HG02870 (cell line): Measurements from ENCODE around the gene RAB26.
"Not testable (repeated sequence)": the region's sequence is repeated elsewhere in the genome, so short reads cannot be mapped to it uniquely, and the experiment has no call there.

ENCODE experiments used
- ATAC-seq: cut with Tn5 transposase; IDR thresholded peaks from one replicate; pipeline ENCODE4 v1.9.1; 2021; ENCODE audit warnings: mild to moderate bottlenecking, moderate library complexity; ENCODE audit not compliant: unreplicated experiment

Gene RAB26

DNA sequence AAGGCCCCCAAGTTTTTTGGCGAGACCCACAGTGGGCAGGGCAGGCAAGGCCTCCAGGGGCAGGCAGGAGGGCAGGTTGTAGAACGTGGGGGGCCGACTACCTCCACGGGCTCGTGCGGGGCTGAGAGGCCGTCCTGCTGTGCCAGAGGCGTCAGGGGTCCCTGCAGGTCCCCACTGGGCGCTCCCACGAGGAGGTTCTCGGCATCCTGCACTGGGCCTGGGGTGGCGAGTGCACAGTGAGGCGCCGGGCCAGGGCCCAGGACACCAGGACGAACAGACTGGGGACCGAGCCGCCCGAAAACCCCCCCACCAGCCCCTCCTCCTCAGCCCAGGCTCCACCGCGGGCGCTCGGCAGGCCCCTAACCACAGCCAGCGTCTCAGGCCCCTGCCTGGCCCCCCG lies 32.0 kb upstream of the RAB26 start:
- not testable (repeated sequence) for ATAC-seq

- not testable (repeated sequence) for ATAC-seq
These were observed 31.1 kb upstream of the RAB26 start for GRCh38 chr16:2117341-2117740.

DNA sequence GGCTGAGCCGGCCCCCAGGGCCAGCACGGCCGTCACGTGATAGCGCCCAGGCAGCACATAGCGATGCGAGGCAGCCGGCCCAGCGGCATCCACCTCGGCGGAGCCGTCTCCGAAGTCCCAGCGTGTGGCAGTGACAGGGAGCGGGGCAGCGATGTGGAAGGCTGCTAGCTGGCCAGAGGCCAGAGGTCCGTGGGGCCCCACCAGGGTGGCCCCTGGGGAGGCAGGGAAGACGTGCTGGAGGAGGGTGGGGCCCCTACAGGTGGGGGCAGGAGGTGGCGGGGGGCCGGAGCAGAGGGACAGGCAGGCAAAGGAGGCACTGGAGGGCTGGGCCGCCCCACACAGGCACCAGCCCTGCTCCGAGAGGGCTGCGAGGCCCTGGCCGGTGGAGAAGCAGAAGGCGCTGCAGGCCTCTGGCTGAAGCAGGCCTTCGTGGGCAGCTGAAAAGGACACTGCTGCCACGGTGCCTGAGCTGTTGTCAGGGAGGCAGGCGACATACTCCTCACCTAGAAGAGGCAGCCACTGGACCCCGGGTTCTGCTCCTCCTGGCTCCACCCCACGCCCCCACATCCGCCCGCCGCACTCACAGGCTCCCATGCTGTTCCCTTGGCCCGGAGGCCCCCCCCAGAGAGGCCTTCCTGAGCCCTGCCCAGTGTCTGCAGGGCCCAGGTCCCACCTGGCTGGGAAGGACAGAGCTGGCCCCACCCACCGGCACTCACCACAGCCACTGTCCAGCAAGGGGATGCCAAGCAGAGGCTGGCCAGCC lies 30.3 kb upstream of the RAB26 start:
- not testable (repeated sequence) for ATAC-seq

DNA sequence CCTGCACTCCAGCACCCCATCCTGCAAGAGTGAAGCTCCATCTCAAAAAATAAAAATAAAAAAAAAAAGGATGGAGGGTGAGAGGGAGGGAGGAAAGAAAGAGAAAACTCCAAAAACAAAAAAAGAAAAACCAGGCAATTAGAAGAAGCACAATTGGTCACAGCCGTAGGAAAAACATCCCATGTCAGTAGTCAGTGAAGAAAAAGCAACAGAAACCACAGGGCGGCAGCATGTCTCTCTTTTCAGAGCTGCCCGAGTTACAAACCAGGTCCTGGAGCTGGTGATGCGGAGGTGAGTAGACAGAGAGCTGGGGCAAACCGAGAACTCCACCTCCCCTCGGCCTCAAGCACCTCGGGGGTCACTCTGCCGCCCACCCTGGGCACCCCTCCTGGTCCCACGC lies 27.1 kb upstream of the RAB26 start:
- not testable (repeated sequence) for ATAC-seq

DNA sequence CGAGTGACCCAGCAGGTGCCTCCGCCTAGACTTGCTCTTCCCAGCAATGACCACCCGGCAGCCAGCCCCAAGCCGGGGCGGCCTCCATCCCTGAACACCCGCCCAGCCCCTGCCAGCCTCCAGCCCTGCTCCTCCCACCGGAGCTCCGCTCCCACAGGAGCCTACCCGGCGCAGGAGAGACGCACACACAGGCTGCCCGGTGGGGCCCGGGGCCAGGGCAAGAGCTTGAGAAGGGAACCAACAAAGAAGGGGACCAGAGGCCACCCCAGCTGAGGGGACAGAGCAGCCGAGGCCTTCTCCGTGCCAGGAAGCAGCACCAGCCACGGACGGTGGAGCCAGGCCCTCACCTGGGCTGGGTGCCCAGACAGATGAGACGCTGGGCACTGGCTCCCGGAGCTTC lies 26.6 kb upstream of the RAB26 start:
- ATAC-seq, result no peak

DNA sequence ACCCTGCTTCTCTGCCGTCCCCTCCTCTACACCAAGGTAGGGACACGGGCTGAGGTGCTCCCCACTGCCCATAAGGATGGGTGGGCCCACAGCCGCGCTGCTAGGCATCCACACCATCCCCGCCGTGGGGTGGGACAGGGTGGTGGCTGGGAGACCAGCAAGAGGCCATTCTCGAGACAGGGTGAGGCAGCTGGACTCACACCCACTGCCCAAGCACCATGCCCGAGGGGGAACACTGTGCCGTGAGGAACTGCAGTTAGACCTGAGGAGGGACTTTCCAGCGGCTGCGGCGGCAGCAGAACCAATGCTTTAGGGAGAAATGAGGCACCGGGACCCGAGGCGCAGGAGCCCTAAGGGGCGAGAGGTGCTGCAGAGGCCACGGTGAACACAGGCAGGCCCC lies 26.0 kb upstream of the RAB26 start:
- ATAC-seq, result no peak

- ATAC-seq, result not testable (repeated sequence)
These were observed 25.3 kb upstream of the RAB26 start for GRCh38 chr16:2122934-2123683.

GRCh38 chr16:2123706-2124376 lies 24.6 kb upstream of the RAB26 start:
- not testable (repeated sequence) for ATAC-seq

DNA sequence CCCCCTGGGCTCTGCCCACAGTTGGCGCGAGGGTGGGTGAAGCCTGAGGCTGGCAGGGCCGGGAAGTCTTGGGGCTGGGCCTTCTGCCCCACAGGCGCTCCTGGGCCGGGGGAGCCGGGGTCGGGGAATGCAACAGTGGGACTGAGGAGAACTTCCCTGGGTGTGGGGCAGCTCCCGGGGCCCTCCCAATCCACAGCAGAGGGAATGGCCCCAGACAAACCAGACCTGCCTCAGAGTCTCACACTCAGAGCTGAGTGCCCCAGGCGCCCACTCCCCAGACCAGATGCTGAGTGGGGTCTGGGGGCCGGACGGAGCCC lies 24.1 kb upstream of the RAB26 start:
- ATAC-seq, result not testable (repeated sequence)

- ATAC-seq, result not testable (repeated sequence)
These were observed 23.6 kb upstream of the RAB26 start for GRCh38 chr16:2124694-2125444.

- not testable (repeated sequence) for ATAC-seq
These were observed 22.8 kb upstream of the RAB26 start for GRCh38 chr16:2125609-2126008.

GRCh38 chr16:2126161-2126743 lies 22.2 kb upstream of the RAB26 start:
- ATAC-seq, result not testable (repeated sequence)

DNA sequence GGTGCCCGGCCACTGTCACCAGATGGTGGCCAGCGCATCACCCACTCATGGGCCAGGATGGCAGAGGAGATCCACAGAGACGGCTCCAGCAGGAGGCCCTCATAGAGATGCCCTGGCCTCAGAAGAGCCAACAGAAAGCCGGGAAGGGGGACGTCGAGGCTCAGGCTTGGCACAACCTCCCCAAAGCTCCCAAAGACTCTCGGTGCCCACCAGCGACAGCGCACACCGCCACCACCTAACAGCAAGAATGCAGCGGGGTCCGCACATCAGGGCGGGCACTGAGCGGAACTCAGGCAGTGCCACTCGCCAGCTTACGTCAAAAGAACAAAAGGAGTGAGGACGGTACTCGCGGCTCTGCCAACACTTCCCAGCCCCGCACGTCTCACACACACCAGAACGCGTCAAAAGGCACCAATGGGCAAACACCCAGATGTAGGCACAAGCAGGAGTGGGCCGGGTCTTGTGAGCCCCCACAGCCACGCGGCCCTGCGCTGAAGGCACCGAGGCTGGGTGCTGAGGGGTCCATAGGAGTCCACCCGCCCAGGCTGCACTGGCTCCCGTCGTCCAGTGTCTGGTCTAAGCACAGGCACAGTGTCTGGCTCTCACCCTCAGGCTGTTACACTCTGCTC lies 21.4 kb upstream of the RAB26 start:
- not testable (repeated sequence) for ATAC-seq

DNA sequence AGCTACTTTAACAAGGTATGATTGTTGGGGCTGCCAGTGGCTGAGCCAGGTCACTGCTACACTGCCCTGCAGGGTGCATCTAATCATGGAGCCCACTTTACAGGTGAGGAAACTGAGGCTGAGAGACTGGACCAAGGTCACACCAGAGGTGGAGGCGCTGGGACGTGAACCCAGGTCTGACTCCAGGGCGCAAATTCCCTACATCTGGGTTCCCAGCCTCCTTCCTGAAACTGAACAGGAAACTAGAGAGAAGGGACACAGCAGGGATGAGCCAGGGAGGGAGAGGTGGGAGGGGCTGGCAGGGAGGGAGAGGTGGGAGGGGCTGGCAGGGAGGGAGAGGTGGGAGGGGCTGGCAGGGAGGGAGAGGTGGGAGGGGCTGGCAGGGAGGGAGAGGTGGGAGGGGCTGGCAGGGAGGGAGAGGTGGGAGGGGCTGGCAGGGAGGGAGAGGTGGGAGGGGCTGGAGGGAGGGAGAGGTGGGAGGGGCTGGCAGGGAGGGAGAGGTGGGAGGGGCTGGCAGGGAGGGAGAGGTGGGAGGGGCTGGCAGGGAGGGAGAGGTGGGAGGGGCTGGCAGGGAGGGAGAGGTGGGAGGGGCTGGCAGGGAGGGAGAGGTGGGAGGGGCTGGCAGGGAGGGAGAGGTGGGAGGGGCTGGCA lies 20.7 kb upstream of the RAB26 start:
- not testable (repeated sequence) for ATAC-seq

DNA sequence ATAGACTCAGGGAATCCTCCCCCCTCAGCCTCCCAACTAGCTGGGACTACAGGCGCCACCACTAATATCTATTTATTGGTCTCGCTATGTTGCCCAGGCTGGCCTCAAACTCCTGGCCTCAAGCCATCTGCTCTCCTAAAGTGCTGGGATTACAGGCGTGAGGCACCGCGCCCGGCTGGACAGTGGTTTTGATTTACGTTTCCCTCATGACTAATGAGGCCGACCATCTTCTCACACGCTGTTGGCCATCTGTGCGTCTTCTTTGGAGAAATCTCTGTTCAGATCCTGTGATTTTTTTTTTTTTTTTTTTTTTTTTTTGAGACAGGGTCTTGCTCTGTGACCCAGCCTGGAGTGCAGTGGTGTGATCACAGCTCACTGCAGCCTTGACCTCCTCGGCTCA lies 19.2 kb upstream of the RAB26 start:
- ATAC-seq, result not testable (repeated sequence)

- not testable (repeated sequence) for ATAC-seq
These were observed 18.5 kb upstream of the RAB26 start for GRCh38 chr16:2129890-2130447.

- ATAC-seq, result not testable (repeated sequence)
These were observed 14.6 kb upstream of the RAB26 start for GRCh38 chr16:2133797-2134196.

DNA sequence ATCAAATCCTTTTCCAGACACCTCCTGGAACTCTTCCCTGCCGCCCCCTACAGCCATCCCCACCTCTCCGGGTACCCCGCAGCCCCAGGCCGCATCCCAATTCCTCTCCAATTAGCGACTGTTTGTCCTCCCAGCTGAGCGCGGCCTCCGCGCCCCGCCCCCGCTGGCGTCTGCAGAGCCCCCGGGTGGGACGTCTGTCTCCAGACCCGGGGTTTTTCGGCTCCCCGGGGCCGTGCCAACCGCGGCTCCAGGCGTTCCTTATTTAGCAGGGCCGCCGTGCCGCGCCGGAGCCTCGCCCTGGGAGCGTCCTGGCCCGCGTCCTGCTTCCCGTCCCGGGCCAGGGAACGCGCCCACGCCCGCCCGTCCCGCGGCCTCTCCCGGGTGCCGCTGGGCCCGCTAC lies 13.4 kb upstream of the RAB26 start:
- not testable (repeated sequence) for ATAC-seq

DNA sequence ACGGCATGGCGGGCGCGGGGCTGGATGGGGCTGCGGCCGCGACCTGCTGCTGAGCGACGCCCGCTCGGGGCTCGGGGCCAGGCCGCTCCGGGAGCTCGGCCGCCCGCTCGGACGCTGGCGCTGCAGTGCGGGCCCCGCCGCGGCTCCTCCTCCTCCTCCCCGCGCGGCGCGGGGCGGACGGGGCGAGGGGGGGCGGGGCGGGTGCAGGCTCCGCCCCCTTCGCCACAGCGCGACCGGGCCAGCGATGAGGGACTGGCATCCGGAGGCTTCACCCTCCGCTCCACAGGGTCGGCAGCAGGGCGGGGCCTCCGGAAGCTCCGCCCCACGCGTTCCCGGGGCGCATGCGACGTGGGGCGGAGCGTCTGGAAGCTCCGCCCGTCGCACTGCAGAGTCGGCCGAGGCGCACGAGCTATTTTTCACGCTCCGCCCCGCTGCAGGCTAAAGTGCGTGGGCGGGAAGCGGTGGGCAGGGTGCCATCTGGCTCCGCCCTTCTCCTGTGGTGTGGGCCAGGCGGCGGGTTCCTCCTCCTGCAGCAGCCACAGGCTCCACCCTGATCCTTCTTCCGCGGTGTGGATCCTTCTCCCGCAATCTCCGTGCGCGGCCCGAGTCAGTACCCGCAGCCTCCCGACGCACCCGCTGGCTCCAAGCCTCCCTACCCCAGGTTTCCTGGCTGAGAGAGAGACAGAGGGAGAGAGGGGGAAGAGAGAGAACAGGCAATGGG lies 12.5 kb upstream of the RAB26 start, which contains the start of gene PKD1:
Gene PKD1, minus strand, starts transcription at position 129 of the 721 bp plus-strand sequence. CDS start 209 bp downstream, outside the sequence.
- not testable (repeated sequence) for ATAC-seq
